ENCODE measurements around the gene PPIG. TPM values are rescaled to one million over a fixed set of nuclear protein-coding genes. Genes with fewer than 3 reads are reported as not detected.

PPIG gene
- total and polyA plus RNA-seq, 9 of the 15 experiments (the other 6 are each of a cell fraction or from before 2014, with no cell fraction given): 52.5 to 166 (median 124) TPM

DNA sequence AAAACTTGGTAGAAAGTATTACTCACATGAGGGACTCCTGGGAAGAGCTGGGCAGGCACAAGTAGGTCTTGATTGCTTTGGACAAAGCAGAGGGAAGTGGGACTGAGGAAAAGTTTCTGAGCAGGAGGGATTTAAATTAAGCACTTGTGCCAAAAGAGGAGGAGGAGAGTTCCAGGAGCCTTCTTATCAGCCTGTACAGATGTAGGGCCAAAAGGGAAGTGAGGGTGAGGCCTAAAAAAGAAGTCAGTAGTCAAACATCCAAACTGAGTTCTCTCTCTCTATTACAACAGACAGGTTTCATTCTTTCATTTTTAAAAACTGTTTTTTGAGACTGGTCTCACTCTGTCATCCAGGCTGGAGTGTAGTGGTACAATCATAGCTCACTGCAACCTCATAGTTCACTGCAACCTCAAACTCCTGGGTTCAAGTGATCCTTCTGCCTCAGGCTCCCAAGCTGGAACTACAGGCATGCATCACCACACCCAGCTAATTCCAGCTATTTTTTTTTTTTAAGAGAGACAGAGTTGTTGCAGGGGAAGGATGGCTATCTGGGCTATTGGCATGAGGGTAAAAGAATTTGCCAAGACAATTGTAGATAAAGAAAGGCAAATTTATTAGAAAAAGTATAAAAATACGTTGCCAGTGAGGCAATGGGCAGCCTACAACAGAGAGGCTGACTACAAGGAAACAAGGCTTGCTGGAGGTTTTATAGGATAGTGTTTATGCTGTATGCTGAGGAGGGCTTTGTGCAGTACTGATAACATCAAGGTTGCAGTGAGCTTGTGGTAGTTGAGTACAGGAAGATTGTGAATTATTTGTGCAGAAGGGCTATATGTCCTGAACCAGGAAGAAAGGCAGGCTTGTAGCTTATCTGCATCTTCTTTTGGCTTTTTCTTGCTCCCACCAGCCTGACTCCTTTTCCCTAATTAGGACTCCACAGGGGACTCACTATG, 81.1 kb downstream of the PPIG start (continued):
- TF ChIP-seq ARID2 (IDR thresholded peaks at IDR 0.05): 0 out of 2 replicates have a peak, but pooled peaks have one; percentile 30
- TF ChIP-seq, protein P1, sequence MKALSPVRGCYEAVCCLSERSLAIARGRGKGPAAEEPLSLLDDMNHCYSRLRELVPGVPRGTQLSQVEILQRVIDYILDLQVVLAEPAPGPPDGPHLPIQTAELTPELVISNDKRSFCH (CRISPR knock-in tag; IDR thresholded peaks at IDR 0.05): no peak
- TF ChIP-seq, protein P1 (tag; IDR thresholded peaks at IDR 0.05): peak; percentile 46; the same call in 1 of the 2 replicates
- TF ChIP-seq CEBPB (tag; IDR thresholded peaks at IDR 0.05): peak; percentile 57
- TF ChIP-seq, protein P2, sequence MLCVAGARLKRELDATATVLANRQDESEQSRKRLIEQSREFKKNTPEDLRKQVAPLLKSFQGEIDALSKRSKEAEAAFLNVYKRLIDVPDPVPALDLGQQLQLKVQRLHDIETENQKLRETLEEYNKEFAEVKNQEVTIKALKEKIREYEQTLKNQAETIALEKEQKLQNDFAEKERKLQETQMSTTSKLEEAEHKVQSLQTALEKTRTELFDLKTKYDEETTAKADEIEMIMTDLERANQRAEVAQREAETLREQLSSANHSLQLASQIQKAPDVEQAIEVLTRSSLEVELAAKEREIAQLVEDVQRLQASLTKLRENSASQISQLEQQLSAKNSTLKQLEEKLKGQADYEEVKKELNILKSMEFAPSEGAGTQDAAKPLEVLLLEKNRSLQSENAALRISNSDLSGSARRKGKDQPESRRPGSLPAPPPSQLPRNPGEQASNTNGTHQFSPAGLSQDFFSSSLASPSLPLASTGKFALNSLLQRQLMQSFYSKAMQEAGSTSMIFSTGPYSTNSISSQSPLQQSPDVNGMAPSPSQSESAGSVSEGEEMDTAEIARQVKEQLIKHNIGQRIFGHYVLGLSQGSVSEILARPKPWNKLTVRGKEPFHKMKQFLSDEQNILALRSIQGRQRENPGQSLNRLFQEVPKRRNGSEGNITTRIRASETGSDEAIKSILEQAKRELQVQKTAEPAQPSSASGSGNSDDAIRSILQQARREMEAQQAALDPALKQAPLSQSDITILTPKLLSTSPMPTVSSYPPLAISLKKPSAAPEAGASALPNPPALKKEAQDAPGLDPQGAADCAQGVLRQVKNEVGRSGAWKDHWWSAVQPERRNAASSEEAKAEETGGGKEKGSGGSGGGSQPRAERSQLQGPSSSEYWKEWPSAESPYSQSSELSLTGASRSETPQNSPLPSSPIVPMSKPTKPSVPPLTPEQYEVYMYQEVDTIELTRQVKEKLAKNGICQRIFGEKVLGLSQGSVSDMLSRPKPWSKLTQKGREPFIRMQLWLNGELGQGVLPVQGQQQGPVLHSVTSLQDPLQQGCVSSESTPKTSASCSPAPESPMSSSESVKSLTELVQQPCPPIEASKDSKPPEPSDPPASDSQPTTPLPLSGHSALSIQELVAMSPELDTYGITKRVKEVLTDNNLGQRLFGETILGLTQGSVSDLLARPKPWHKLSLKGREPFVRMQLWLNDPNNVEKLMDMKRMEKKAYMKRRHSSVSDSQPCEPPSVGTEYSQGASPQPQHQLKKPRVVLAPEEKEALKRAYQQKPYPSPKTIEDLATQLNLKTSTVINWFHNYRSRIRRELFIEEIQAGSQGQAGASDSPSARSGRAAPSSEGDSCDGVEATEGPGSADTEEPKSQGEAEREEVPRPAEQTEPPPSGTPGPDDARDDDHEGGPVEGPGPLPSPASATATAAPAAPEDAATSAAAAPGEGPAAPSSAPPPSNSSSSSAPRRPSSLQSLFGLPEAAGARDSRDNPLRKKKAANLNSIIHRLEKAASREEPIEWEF (CRISPR knock-in tag; IDR thresholded peaks at IDR 0.05): no peak
- TF ChIP-seq ZNF232 (CRISPR knock-in tag; IDR thresholded peaks at IDR 0.05): no peak
- TF ChIP-seq, protein P3, sequence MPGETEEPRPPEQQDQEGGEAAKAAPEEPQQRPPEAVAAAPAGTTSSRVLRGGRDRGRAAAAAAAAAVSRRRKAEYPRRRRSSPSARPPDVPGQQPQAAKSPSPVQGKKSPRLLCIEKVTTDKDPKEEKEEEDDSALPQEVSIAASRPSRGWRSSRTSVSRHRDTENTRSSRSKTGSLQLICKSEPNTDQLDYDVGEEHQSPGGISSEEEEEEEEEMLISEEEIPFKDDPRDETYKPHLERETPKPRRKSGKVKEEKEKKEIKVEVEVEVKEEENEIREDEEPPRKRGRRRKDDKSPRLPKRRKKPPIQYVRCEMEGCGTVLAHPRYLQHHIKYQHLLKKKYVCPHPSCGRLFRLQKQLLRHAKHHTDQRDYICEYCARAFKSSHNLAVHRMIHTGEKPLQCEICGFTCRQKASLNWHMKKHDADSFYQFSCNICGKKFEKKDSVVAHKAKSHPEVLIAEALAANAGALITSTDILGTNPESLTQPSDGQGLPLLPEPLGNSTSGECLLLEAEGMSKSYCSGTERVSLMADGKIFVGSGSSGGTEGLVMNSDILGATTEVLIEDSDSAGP (CRISPR knock-in tag; IDR thresholded peaks at IDR 0.05): no peak
- TF ChIP-seq HDGF (IDR thresholded peaks at IDR 0.05): no peak
- TF ChIP-seq ZC3H8 (IDR thresholded peaks at IDR 0.05): no peak
- TF ChIP-seq PTRF (tag; IDR thresholded peaks at IDR 0.05): no peak
- TF ChIP-seq NCOA6 (IDR thresholded peaks at IDR 0.05): no peak
- no peak for TF ChIP-seq ZNF696 (CRISPR knock-in tag; conservative IDR thresholded peaks at IDR 0.05)
- TF ChIP-seq NRF1 (conservative IDR thresholded peaks at IDR 0.05 in 1 of 2, IDR thresholded peaks at IDR 0.05 in 1 of 2): peak in 1 of 2 experiments; percentile 44
- TF ChIP-seq JUNB (CRISPR knock-in tag; conservative IDR thresholded peaks at IDR 0.05): no peak
- TF ChIP-seq, protein P4, sequence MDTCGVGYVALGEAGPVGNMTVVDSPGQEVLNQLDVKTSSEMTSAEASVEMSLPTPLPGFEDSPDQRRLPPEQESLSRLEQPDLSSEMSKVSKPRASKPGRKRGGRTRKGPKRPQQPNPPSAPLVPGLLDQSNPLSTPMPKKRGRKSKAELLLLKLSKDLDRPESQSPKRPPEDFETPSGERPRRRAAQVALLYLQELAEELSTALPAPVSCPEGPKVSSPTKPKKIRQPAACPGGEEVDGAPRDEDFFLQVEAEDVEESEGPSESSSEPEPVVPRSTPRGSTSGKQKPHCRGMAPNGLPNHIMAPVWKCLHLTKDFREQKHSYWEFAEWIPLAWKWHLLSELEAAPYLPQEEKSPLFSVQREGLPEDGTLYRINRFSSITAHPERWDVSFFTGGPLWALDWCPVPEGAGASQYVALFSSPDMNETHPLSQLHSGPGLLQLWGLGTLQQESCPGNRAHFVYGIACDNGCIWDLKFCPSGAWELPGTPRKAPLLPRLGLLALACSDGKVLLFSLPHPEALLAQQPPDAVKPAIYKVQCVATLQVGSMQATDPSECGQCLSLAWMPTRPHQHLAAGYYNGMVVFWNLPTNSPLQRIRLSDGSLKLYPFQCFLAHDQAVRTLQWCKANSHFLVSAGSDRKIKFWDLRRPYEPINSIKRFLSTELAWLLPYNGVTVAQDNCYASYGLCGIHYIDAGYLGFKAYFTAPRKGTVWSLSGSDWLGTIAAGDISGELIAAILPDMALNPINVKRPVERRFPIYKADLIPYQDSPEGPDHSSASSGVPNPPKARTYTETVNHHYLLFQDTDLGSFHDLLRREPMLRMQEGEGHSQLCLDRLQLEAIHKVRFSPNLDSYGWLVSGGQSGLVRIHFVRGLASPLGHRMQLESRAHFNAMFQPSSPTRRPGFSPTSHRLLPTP (IDR thresholded peaks at IDR 0.05; ENCODE audit: borderline replicate concordance, extremely low read depth, insufficient read length): no peak
